GM19239 (cell line): ENCODE data around the gene F8A1.
"Not testable (repeated sequence)": the region's sequence is repeated elsewhere in the genome, so short reads cannot be mapped to it uniquely, and the experiment has no call there.

Experiments used
- DNase-seq: peaks from one replicate; pipeline ENCODE4 v3.0.0; 2011; ENCODE audit warnings: low spot score; ENCODE audit not compliant: insufficient read length
- FAIRE-seq: peaks from 2 replicates; lab custom pipeline; 2011; peaks lifted over from hg19 to GRCh38; lab: Jason Lieb, UNC

Gene F8A1

DNA sequence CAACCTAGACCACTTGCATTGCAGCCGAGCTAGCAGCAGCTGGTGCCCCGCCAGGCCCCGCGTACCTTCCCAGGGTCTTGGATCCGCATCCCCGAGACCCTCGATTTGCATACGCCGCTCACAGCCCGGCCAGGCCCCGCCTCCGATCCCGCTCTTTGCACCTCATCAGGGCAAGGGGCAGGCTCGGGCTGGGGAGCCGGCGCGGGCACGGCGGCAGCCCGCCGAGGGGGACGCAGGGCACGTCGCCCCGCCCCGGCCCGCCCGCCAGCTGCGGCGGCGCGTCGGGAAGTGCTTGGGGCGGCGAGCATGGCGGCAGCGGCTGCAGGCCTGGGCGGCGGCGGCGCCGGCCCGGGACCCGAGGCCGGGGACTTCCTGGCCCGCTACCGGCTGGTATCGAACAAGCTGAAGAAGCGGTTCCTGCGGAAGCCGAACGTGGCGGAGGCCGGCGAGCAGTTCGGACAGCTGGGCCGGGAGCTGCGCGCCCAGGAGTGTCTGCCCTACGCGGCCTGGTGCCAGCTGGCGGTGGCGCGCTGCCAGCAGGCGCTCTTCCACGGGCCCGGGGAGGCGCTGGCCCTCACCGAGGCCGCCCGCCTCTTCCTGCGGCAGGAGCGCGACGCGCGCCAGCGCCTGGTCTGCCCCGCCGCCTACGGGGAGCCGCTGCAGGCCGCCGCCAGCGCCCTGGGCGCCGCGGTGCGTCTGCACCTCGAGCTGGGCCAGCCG is at the start of gene F8A1:
Gene F8A1, plus strand, starts transcription at position 287 of the 720 bp plus-strand sequence. Its CDS starts 20 bp downstream, at position 307.
- not testable (repeated sequence) for FAIRE-seq, DNase-seq

DNA sequence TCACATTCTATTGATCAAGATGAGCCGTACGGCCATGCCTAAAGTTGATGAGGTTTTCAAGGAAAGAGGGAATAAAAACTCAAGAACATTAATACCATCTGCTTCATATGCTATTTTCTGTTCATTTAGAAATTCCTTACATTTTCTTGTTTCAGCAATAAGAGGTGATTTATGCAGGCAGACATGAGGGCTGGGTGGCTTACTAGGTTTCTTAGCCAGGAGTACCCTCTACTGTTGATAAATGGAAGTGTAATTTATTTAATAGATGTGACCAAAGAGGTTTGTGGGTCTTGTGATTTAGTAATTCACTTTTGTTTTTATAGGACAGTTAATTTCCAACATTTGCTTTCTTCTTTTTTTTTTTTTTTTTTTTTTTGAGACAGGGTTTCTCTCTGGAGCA is 45.3 kb upstream of the F8A1 start:
- FAIRE-seq (peak; percentile 68), DNase-seq (peak; percentile 18)

DNA sequence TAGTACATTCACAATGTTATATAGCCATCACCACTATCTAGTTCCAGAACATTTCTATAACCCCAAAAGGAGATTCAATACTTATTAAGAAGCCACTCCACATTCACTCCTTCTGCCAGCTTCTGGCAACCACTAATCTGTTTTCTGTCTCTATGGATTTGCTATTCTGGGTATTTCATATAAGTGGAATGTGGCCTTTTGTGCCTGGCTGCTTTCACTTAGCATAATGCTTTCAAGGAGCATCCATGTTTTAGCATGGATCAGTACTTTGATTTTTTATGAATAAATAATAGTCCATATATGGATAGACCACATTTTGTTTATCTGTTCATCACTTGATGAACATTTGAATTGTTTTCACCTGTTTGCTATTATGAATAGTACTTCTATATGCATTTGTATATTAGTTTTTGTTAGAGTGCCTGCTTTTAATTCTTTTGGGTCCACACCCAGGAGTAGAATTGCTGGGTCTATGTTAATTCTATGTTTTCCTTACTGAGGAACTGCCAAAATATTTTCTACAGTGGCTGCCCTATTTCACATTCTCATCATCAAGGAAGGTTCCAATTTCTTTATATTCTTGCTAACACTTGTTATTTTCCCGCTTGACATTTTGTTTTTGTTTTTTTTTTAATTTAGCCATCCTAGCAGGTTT is 35.1 kb upstream of the F8A1 start:
- DNase-seq (no peak), FAIRE-seq (no peak)

DNA sequence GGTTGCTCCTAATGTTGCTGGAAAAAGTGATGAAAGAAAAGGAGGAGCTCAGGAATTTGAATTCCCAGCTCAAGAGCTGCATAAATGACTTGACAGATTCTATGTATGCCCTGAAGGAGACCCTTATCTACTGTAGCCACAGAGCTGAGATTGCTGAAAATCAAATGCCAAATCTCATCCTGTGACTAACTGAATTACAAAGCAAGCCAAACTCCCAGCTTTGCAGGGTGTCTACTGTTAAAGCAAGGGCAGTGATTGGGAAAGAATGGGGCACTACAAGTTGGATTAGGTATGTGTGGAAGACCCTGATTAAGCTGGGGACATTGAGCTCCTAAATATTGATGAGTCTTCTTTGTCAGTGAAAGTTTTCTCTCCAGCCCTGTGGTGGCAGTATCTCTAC is 30.9 kb upstream of the F8A1 start:
- no peak for DNase-seq
- no peak for FAIRE-seq

DNA sequence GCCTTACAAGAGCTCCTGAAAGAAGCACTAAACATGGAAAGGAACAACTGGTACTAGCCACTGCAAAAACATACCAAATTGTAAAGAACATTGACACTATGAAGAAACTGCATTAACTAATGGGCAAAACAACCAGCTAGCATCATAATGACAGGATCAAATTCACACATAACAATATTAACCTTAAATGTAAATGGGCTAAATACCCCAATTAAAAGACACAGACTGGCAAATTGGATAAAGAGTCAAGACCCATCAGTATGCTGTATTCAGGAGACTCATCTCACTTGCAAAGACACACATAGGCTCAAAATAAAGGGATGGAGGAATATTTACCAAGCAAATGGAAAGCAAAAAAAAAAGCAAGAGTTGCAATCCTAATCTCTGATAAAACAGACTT is 17.6 kb upstream of the F8A1 start:
- not testable (repeated sequence) for DNase-seq, FAIRE-seq

DNA sequence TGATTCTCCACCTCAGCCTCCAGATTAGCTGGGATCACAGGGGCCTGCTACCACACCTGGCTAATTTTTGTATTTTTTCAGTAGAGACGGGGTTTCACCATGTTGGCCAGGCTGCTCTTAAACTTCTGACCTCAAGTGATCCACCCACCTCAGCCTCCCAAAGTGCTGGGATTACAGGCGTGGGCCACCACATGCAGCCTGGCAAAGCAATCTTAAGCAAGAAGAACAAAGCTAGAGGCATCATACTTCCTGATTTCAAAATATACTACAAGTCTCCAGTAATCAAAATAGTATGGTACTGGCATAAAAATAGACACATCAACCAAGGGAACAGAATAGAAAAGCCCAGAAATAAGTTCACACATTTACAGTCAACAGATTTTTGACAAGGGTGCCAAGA is 12.8 kb upstream of the F8A1 start:
- no peak for FAIRE-seq

DNA sequence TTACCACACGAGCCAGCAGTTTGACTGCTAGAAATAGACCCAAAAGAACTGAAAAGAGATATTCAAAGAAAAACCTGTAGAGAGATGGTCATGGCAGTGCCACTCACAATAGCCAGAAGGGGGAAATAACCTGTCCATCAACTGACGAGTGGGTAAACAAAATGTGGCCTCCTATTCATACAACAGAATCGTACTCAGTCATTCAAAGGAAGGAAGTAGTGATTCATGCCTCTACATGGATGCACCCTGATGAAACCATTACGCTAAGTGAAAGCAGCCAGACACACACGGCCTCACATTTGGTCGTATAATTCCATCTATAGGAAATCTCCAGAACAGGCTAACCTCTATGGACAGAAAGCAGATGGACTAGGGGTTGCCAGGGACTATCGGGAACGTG is 2.1 kb upstream of the F8A1 start:
- not testable (repeated sequence) for FAIRE-seq, DNase-seq

More for the DNA sequence above, 12.8 kb upstream of the F8A1 start:
- DNase-seq, result no peak

DNA sequence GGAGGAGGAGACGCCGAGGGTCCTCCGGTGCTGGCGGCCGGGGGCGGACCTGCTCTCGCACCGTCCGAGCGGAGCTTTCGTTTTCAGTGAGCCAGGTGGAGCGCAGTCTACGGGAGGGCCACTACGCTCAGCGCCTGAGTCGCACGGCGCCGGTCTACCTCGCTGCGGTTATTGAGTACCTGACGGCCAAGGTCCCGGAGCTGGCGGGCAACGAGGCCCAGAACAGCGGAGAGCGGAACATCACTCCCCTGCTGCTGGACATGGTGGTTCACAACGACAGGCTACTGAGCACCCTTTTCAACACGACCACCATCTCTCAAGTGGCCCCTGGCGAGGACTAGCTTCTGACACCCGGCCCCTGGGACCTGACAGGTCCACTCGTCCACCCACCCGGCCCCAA is 1.1 kb upstream of the F8A1 start:
- DNase-seq, FAIRE-seq: not testable (repeated sequence)

DNA sequence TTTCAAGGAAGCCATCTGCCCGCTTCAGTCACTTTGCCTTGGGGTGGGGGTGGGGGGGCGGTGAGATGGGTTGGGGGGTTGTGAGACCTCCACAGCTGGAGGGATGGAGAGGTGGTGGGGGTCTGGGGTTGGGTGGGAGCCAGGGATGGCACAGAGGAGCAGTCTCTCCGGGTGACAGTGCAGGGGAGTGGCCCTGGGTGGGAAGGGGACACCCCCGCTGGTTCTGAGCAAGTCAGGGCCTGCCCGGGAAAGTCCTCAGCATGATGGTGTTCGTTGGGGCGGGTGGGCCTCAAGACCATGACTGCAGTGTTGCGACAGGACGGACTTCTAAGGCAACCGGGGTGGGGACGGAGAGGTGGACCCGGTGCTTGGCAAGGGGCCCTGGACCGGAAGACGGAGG is 606 bp upstream of the F8A1 start:
- not testable (repeated sequence) for DNase-seq, FAIRE-seq

DNA sequence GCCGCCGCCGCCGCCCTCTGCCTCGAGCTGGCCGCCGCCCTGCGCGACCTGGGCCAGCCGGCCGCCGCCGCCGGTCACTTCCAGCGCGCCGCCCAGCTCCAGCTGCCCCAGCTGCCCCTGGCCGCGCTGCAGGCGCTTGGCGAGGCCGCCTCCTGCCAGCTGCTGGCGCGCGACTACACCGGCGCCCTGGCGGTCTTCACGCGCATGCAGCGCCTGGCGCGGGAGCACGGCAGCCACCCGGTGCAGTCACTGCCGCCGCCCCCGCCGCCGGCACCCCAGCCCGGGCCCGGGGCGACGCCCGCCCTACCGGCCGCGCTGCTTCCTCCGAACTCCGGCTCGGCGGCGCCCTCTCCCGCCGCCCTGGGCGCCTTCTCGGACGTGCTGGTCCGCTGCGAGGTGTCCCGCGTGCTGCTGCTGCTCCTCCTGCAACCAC is 650 bp downstream of the F8A1 start:
- not testable (repeated sequence) for DNase-seq, FAIRE-seq

DNA sequence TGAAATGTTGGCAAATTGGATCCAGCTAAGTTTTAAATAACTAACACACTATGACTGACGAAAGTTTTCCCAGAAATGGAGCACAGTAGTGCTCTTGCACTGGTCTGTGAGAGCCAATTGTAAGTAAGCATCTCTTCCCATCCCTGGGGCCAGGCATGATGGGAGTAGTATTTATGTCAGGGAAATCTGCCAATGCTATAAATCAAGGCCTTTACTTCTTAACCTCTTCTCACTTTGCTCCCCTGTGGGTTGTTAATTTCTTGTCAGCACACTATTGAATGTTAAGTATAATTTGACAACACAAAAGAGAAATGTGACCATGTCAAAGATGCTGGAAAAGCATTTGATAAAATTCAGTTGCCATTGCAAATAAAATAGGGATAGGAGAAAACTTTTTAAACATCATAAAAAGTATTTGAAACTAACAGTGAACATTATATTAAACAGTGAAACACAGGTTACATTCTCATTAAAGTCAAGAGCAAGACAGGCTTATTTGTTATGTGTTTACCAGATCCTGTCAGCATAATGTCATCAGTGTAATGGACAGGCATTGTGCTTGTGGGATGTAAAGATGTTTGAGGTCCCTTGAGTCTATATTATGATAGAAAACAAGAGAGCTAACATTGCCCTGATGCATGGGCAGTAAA is 5.0 kb downstream of the F8A1 start:
- FAIRE-seq (no peak), DNase-seq (no peak)

DNA sequence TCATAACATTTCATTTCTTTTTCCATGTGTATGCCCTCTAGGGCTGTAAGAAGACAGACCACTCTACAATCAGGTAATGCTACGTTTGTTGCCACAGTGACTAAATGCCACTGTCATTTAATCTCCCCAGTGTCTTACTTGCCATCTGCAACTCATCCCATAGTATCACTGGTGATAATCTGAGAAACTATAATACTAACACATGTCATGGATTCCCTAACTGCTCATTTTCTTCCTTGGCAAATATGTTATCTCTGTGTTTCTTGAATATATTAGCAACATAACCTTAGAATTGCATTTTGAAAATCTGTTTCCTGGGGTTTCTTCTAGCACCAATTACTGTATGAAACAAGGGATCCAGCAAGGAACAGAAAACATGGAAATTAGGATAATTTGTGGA is 6.1 kb downstream of the F8A1 start:
- DNase-seq (no peak), FAIRE-seq (no peak)

DNA sequence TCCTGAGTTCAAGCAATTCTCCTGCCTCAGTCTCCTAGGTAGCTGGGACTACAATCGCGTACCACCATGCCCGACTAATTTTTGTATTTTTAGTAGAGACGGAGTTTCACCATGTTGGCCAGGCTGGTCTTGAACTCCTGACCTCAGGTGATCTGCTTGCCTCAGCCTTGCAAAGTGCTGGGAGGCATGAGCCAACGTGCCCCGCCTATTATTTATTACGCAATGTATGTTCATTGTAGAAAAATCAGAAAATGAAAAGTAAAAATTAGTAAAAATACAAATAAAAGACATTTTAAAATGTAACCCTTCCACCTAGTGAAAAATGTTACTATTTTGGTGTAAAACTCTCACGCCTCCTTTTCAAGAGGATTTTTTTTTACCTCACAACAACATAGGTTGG is 14.2 kb downstream of the F8A1 start:
- DNase-seq (no peak), FAIRE-seq (no peak)

DNA sequence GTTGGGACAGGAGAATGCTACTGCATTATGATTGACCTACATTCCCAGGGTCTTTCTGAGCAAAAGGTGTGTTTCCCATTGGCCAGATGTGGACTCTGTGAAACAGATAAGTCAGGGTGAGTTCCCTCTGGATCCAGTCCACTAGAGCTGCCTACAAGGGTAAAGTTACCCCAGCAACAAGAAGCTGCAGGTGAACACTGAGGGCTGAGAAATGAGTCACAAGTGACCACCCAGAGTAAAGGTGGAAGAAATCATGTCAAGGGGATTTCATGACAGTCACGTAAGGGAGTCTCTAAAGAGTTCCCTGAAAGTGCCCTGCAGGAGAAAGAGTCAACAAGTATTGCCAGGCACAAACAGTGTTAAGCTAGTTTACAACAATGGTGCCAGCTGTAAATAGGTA is 16.3 kb downstream of the F8A1 start:
- FAIRE-seq (no peak), DNase-seq (no peak)

DNA sequence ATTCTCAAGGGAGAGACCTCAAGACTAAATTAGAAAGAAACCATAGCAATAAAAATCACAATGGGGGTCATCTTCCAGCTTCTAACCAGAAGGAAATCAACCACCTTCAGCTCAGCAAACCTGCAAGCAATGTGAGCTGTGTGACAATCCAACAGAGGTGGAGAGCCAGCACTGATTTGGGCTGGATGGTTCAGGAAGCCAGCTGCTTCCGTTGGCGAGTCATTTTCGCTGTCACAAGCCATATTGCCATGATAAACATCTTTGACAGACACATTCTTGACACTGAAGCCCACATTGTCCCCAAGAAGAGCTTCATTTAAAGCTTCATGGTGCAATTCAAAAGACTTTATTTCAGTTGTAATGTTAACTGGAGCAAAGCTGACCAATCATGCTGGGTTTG is 22.7 kb downstream of the F8A1 start:
- FAIRE-seq (no peak), DNase-seq (no peak)

DNA sequence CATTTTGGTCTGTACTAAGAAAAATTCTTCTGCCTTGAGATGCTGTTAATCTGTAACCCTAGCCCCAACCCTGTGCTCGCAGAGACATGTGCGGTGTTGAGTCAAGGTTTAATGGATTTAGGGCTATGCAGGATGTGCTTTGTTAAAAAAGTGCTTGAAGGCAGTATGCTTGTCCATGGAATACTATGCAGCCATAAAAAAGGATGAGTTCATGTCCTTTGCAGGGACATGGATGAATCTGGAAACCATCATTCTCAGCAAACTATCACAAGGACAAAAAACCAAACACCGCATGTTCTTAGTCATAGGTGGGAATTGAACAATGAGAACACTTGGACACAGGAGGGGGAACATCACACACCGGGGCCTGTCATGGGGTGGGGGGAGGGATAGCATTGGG is 23.9 kb downstream of the F8A1 start:
- DNase-seq, FAIRE-seq: not testable (repeated sequence)

DNA sequence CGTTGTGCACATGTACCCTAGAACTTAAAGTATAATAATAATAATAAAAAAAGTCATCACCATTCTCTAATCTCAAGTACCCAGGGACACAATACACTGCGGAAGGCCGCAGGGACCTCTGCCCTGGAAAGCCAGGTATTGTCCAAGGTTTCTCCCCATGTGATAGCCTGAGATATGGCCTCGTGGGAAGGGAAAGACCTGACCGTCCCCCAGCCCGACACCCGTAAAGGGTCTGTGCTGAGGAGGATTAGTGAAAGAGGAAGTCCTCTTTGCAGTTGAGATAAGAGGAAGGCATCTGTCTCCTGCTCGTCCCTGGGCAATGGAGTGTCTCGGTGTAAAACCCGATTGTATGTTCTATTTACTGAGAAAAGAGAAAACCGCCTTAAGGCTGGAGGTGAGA is 24.4 kb downstream of the F8A1 start:
- FAIRE-seq, result peak; percentile 68

DNA sequence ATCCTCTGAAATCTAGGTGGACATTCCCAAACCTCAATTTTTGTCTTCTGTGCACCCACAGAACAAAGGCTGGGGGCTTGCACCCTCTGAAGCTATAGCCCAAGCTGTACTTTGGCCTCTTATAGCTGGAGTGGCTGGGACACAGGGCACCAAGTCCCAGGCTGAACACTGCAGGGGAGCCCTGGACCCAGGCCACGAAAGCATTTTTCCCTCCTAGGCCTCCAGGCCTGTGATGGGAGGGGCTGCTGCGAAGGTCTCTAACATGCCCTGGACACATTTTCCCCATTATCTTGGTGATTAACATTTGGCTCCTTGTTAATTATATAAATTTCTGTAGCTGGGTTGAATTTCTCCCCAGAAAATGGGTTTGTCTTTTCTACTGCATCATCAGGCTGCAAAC is 27.9 kb downstream of the F8A1 start:
- DNase-seq (no peak), FAIRE-seq (no peak)

More for the DNA sequence above, 24.4 kb downstream of the F8A1 start:
- not testable (repeated sequence) for DNase-seq

DNA sequence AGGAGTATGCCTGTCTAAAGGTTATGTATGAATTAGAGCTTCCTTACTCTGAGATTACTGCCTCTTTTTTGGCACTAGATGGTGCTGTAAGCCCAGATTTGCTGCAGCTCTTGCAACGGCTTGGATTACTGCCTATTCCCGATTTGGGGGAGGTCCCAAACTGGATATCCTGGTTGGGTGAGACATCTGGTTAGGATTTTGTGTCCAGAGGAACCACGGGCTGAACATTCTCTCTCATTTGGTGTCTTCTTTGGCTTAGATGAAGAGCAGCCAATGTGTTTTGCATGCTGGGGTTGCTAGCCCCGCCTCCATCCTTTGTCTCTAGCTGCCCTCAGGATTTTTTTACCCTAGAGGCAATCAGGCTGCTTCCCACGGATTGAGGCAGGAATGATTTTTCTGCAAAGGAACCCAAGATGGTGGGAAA is 31.9 kb downstream of the F8A1 start:
- DNase-seq (peak; percentile 9), FAIRE-seq (peak; percentile 80)

DNA sequence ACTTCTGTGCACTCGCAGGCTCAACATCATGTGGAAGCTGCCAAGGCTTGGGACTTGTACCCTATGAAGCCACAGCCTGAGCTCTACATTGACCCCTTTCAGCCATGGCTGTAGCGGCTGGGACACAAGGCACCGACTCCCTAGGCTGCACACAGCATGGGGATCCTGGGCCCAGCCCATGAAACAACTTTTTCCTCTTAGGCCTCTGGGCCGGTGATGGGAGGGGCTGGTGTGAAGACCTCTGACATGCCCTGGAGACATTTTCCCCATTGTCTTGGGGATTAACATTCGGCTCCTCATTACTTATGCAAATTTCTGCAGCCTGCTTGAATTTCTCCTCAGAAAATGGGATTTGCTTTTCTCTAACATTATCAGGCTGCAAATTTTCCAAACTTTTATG is 38.6 kb downstream of the F8A1 start:
- FAIRE-seq, result not testable (repeated sequence)

More for the DNA sequence above, 38.6 kb downstream of the F8A1 start:
- not testable (repeated sequence) for DNase-seq
